Erythroblast (primary cell): ENCODE data around the gene RCAN2.

ENCODE experiments used
- GATA1 ChIP-seq: IDR thresholded peaks from 2 replicates; pipeline ENCODE4 v1.6.1; 2011; ENCODE audit warnings: low read depth, mild to moderate bottlenecking, control low read depth, low read length, moderate library complexity
- POLR2A ChIP-seq: IDR thresholded peaks from 2 replicates; pipeline ENCODE4 v1.6.1; 2011; ENCODE audit warnings: mild to moderate bottlenecking, low read length

DNA sequence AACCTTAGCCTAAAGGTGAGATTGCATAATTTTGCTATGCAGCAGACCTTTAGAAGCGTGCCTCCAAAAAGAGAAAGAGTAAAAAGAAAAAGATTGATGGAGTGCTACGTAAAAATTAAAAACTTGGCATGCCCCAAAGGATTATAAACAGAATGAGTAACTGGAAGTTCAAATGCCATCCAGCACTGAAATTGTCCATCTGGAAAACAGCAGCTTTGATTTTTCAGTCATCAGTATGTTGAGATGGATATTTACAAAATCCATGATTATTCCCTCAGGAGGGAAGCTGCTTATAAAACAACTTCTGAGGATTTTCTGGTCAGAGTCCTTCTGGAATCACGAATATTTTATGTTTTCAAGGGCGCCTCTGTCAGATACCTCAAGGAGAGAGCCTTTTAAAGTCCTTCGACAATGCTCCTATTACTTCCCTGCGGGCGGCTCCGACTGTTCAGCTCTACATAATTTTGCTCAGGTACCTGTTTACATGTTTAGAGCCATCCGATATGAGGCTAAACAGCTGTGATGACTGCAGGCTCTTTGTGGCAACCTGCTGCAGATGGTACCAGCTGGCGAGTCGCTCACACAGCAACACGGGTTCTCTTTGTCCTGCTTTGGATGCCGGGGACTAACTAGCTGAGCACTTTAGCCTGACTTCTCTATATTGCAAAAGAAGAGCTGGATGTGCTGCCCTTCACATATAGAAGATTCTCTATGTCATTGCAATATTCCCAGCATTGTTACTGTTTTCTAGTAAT is 83.3 kb downstream of the RCAN2 start:
- no peak for TF ChIP-seq POLR2A
- TF ChIP-seq GATA1 = no peak
